GM10266 (cell line): ENCODE measurements around the gene CD6.

Source experiments
- DNase-seq: peaks from one replicate; pipeline ENCODE4 v3.0.0; 2012; ENCODE audit errors: extremely low spot score
- TF ChIP-seq, protein P1 (sequence below): IDR thresholded peaks from 2 replicates; pipeline ENCODE4 v1.5.1; 2012; ENCODE audit warnings: mild to moderate bottlenecking, low read depth; ENCODE audit not compliant: control insufficient read depth, insufficient read depth; ENCODE audit errors: missing control alignments

CD6 gene

GRCh38 chr11:60992842-60993409, 21.4 kb downstream of the CD6 start:
- TF ChIP-seq, protein P1, sequence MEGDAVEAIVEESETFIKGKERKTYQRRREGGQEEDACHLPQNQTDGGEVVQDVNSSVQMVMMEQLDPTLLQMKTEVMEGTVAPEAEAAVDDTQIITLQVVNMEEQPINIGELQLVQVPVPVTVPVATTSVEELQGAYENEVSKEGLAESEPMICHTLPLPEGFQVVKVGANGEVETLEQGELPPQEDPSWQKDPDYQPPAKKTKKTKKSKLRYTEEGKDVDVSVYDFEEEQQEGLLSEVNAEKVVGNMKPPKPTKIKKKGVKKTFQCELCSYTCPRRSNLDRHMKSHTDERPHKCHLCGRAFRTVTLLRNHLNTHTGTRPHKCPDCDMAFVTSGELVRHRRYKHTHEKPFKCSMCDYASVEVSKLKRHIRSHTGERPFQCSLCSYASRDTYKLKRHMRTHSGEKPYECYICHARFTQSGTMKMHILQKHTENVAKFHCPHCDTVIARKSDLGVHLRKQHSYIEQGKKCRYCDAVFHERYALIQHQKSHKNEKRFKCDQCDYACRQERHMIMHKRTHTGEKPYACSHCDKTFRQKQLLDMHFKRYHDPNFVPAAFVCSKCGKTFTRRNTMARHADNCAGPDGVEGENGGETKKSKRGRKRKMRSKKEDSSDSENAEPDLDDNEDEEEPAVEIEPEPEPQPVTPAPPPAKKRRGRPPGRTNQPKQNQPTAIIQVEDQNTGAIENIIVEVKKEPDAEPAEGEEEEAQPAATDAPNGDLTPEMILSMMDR: no peak

GRCh38 chr11:60993615-60994014, 22.1 kb downstream of the CD6 start:
- no peak for DNase-seq
- TF ChIP-seq, protein P1: no peak

More at GRCh38 chr11:60992842-60993409, 21.4 kb downstream of the CD6 start:
- DNase-seq: no peak

- TF ChIP-seq, protein P1: no peak
- no peak for DNase-seq
Measured at GRCh38 chr11:60994541-60995080, 23.1 kb downstream of the CD6 start.

GRCh38 chr11:60995798-60996197, 24.3 kb downstream of the CD6 start:
- no peak for DNase-seq
- TF ChIP-seq, protein P1: no peak

DNA sequence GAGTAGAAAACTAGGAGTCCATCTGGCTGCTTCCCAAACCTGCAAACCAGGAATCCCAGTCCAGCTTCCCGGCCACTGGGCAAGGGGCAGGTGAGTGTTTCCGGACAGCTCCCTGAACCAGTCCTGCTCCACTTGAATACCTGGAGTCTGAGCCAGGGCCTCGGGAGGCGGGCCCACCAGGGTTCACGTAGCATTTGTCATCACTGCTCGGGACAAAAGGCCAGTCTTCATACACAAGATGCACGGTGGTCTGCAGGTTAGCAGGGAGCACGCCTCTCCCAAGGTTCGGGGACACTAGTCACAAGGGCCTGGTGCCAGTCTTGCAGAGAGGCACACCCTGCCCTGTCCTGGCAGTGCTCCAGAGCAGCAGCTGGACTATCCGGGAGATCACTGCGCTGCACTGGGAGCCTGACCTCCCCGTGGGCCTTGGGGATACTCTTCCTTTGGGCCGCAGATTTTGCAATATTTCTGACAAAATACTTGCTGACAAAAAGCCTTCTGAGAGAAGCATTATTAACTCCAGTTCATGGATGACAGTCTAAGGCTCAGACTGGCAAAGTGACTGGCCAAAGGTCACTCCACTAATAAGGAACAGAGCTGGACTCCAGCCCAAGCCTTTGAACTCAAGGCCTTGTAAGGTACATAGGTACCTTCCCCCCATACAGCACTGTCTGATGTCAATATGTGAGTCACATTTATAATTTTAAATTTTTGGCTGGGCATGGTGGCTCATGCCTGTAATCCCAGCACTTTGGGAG, 25.1 kb downstream of the CD6 start:
- TF ChIP-seq, protein P1: no peak
- no peak for DNase-seq

DNA sequence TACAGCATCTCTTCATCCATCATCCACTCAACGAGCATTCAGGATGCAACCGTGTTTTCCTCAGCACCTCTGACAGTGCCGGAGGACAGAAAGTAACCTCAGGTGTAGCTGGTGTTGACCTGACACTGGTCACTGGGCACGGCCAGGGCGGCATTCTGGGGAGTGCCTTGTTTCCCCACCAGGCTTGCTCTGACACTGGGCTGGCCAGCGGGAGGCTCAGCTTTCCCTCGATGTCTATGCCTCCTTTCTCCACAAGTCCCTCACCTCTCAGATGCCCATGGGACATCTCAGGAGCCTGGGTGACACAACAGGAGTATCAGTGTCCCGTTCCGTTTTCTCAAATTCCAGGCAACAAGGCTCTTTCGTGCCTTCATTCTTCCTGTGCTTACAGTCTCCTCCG, 28.9 kb downstream of the CD6 start:
- DNase-seq: no peak
- TF ChIP-seq, protein P1: no peak

DNA sequence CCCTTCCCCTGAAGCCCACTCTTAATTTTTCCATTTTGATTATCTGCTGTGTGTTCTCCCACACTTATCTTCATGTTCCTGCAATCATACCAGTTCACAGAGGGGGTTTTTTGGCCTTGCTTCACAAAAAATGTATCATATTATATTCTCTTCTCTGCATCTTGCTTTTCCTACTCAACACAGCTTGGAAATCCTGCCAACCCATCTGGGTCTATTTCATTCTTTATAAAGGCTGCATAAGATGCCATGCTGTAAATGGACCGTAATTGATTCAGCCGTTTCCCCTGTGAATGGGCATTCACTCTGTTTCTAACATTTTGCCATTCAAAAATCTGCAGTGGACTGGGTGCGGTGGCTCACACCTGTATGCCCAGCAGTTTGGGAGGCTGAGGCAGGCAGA, 30.5 kb downstream of the CD6 start:
- DNase-seq: no peak
- TF ChIP-seq, protein P1: no peak
